Panc1 (cell line): Measurements from ENCODE around the gene RGS6. TPM values are rescaled to one million over a fixed set of nuclear protein-coding genes. Genes with fewer than 3 reads are reported as not detected.

Experiments used
- ATAC-seq: fragments of 200-7000 bp; cut with Tn5 transposase; 2 replicates; pipeline ENCODE4 v1.9.1; 2020; ENCODE audit warnings: mild to moderate bottlenecking, moderate library complexity
- BruUV-seq: library from RNA; stranded (reverse); fragments of 400-500 nt; replicated peaks from 2 replicates; lab custom pipeline; 2021; lab: Mats Ljungman, UMichigan
- CTCF ChIA-PET: fragments of 300-600 bp; sonication (Branson Sonifier 250); formaldehyde crosslinking; loops from one replicate; lab custom pipeline; 2022; ENCODE audit warnings: antibody characterized with exemption; lab: Charles Lee
- POLR2A ChIA-PET: fragments of 300-600 bp; sonication (Branson Sonifier 250); formaldehyde crosslinking; loops from one replicate; lab custom pipeline; 2022; ENCODE audit warnings: antibody characterized with exemption; lab: Charles Lee
- DNase-seq: peaks from one replicate; pipeline ENCODE4 v3.0.0-alpha.2; 2010; ENCODE audit warnings: low read depth, low spot score
- H3K27ac ChIP-seq: 2 replicates; pipeline ENCODE4 v1.5.1; 2011; ENCODE audit warnings: mild to moderate bottlenecking, low read length, inconsistent platforms
- H3K27me3 ChIP-seq: fragments of 200-500 bp; sonication (Bioruptor generic); 2 replicates; pipeline ENCODE4 v1.6.0; 2014; ENCODE audit warnings: low read length, inconsistent platforms; ENCODE audit not compliant: control insufficient read depth, insufficient read depth
- H3K36me3 ChIP-seq: fragments of 200-500 bp; sonication (Bioruptor generic); 2 replicates; pipeline ENCODE4 v1.5.1; 2014; ENCODE audit warnings: inconsistent platforms, mild to moderate bottlenecking, low read length, moderate library complexity; ENCODE audit not compliant: control insufficient read depth, insufficient read depth
- H3K4me1 ChIP-seq: 2 replicates; pipeline ENCODE4 v1.5.1; 2011; ENCODE audit warnings: inconsistent platforms, mild to moderate bottlenecking, low read length, moderate library complexity; ENCODE audit not compliant: control insufficient read depth, insufficient read depth
- H3K4me3 ChIP-seq, 2 experiments: 2 replicates each; pipeline ENCODE4 v1.5.1; 2011 to 2012; ENCODE audit warnings: low read depth in 2 of 2, low read length in 2 of 2, mild to moderate bottlenecking in 2 of 2, inconsistent platforms in 1 of 2, moderate library complexity in 1 of 2
- H3K9me3 ChIP-seq: fragments of 200-500 bp; sonication (Bioruptor generic); 2 replicates; pipeline ENCODE4 v1.5.1; 2014; ENCODE audit warnings: low read depth, mild to moderate bottlenecking, inconsistent platforms, low read length, moderate library complexity; ENCODE audit not compliant: control insufficient read depth, insufficient read depth
- CTCF ChIP-seq: fragments of 450-650 bp; IDR thresholded peaks from 2 replicates; pipeline ENCODE4 v1.5.1; 2017; ENCODE audit warnings: mild to moderate bottlenecking
- POLR2AphosphoS5 ChIP-seq: IDR thresholded peaks from 2 replicates; pipeline ENCODE4 v1.6.1; 2012; ENCODE audit warnings: mild to moderate bottlenecking, low read depth, low read length, moderate library complexity
- REST ChIP-seq, 2 experiments: IDR thresholded peaks; 2 replicates each; pipeline ENCODE4 v1.6.1; 2011 to 2012; ENCODE audit warnings: low read depth in 2 of 2, control low read depth in 1 of 2, low read length in 1 of 2, mild to moderate bottlenecking in 1 of 2, moderate library complexity in 1 of 2; ENCODE audit not compliant: insufficient read depth in 1 of 2
- SIN3A ChIP-seq: IDR thresholded peaks from 2 replicates; pipeline ENCODE4 v1.6.1; 2012; ENCODE audit warnings: low read depth, mild to moderate bottlenecking, low read length, moderate library complexity, borderline replicate concordance; ENCODE audit not compliant: insufficient read depth
- TCF7L2 ChIP-seq: IDR thresholded peaks from 2 replicates; pipeline ENCODE4 v1.6.1; 2011; ENCODE audit warnings: mild to moderate bottlenecking, low read depth, low read length, inconsistent platforms
- in situ Hi-C: cut with HindIII; loops from 2 replicates; pipeline ENCODE4 v1.10.0; 2016; ENCODE audit warnings: low sequenced_read_pairs, low pct_unique_long_range_greater_than_20kb
- intact Hi-C: fragments of 100-400 bp; cut with micrococcal nuclease; formaldehyde crosslinking; loops from one replicate; pipeline ENCODE4 v1.10.0; 2022; ENCODE audit not compliant: unreplicated experiment
- total RNA-seq: library from RNA; stranded (reverse); gene quantifications from one replicate; pipeline ENCODE4 v1.2.1, GENCODE V29; 2021; ENCODE audit not compliant: unreplicated experiment

RGS6 gene
- total RNA-seq, 1 experiment from 2014 or later: not detected

- CTCF ChIA-PET: no interaction called here
- no TSS peak for BruUV-seq
- Histone ChIP-seq H3K9me3 (no peaks in the 10 kb centered on the region), H3K27ac (no peak overlapping the region), H3K27me3 (no peaks in the 10 kb centered on the region), H3K4me1 (no peaks in the 10 kb centered on the region), H3K4me3 (no peak overlapping the region), H3K36me3 (no peaks in the 10 kb centered on the region)
- ATAC-seq (no peak), DNase-seq (no peak)
- POLR2A ChIA-PET: no interaction called here
- in situ Hi-C loops: no loop called here
- TF ChIP-seq TCF7L2 (no peak), POLR2AphosphoS5 (no peak), SIN3A (no peak), CTCF (no peak), REST (IDR thresholded peaks at IDR 0.05; ENCODE audit: insufficient read depth in 1 of 2, low read depth in 2 of 2, low read length in 1 of 2) (no peak)
- intact Hi-C loops: no loop called here
Observed at GRCh38 chr14:72178517-72178916, 246.3 kb downstream of the RGS6 start.

GRCh38 chr14:72182708-72183432, 250.6 kb downstream of the RGS6 start:
- intact Hi-C loops: no loop called here

More at GRCh38 chr14:72182708-72183432, 250.6 kb downstream of the RGS6 start:
- Histone ChIP-seq H3K36me3 (no peaks in the 10 kb centered on the region), H3K27ac (no peak overlapping the region), H3K4me3 (no peak overlapping the region), H3K9me3 (no peaks in the 10 kb centered on the region), H3K4me1 (no peaks in the 10 kb centered on the region), H3K27me3 (no peaks in the 10 kb centered on the region)
- ATAC-seq: no peak
- CTCF ChIA-PET: no interaction called here
- TF ChIP-seq REST (IDR thresholded peaks at IDR 0.05; ENCODE audit: insufficient read depth in 1 of 2, low read depth in 2 of 2, low read length in 1 of 2) (no peak), SIN3A (no peak), CTCF (no peak), POLR2AphosphoS5 (no peak), TCF7L2 (no peak)
- DNase-seq: no peak
- no TSS peak for BruUV-seq
- POLR2A ChIA-PET: no interaction called here
- in situ Hi-C loops: no loop called here
